GM18868 (cell line): ENCODE data around the gene SP7.
"Not testable (repeated sequence)": the region's sequence is repeated elsewhere in the genome, so short reads cannot be mapped to it uniquely, and the experiment has no call there.

ENCODE experiments used
- ATAC-seq: cut with Tn5 transposase; IDR thresholded peaks from one replicate; pipeline ENCODE4 v1.9.1; 2021; ENCODE audit warnings: mild to moderate bottlenecking, moderate library complexity; ENCODE audit not compliant: unreplicated experiment

SP7 gene

DNA sequence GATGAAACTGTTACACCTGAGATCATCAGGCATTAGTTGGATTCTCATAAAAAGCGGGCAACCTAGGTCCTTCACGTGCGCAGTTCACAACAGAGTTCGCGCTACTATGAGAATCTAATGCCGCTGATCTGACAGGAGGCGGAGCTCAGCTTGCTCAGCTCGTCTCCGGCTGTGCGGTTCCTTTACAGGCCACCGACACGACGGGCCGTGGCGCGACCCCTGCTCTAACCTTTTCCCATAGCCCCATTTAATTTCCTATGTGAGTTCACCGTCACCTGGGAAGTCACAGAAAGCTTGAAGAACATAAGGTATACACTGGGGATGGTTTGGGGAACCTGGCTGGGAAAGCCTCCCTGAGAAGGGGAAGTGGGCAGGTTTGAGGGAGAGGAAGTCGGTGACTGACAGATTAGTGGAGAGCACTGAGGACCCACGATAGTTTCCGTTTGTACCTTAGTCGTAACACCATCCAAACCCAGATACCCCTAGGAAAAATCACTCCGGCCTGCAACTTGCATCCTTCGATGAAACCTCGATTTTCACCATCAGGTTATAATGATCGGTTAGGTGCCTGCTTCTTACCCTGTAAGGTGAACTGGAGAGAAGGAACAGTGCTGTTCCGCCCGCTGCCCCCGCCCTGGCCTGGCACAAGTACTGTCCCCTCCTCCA is 11.9 kb downstream of the SP7 start:
- peak; percentile 15 for ATAC-seq

DNA sequence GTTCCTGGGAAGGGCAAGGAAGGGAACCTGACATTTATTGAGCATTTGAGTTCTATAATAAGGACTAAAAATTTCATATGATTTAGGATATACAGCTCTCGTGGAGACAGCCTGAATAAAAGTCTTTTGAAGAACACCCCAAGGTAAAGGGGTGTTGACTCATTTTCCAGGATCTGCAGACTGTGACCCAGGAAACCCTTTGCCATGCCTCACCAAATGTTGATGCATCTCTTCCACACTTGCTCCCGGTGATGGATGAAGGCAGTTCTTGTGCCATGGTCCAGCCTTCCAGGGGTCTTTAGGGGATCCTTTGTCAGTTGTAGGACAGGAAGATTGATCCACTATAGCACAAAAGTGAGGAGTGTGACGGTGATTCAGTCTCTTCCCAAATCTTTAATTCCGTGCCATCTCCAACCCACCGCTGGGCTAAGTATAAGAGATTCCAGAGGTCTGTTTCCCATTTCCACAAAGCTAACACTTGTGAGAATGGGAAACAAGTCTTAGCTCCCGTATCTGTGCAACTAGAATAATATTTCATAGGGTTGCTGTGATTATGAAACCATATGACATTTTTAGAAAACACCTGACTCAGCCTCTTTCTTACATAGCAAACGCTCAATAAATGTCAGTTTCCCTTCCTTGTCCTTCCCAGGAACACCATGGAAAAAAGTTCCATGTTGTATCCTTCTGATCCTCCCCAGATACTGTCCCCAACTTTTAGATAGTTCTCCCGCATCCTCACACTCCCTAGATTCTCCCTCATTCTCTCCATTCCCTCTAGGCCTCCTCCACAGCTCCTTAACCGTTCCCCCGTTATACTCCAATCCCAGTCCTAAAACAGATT is 15.6 kb downstream of the SP7 start:
- no peak for ATAC-seq

GRCh38 chr12:53313996-53314395 is 22.2 kb downstream of the SP7 start:
- peak; percentile 40 for ATAC-seq

DNA sequence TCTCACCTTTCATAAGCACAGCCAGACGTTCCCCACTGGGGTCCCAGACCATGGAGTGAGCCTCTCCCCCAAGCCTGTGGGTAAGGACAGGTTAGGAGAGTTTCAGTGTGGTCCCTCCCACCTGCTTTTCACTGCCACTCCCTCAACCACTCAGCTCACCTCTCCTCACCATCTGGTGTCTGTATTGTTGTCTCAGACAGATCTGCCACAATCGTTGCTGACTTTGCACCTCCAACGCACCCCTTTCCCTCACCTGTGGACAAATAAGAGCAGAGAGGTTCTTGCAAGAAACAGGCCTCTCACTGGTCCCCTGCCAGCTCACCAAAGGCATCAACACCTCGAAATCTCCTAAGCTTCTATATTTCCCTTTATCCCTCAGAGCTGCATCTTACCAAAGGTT is 27.9 kb downstream of the SP7 start:
- no peak for ATAC-seq

- ATAC-seq = no peak
These were observed 29.3 kb downstream of the SP7 start for GRCh38 chr12:53306826-53307225.

GRCh38 chr12:53302903-53303302 is 33.3 kb downstream of the SP7 start:
- ATAC-seq = no peak

DNA sequence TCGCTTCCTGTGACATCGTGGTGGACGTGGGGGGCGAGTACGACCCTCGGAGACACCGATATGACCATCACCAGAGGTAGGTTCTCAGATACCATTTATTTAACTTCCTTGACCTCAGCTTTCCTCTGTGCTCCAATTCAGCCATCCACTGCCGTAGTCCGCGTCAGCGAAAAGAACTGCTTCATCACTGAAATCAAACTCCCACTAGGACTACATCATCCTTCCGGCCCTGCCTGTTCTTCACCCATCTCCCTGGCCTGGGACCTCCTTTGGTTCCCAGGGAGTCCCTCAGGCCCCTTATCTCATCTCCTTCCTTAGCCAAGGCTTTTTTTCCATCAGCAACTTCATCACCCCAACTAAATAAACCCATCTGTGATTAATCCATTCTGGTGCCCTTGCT is 36.0 kb downstream of the SP7 start:
- ATAC-seq = no peak

DNA sequence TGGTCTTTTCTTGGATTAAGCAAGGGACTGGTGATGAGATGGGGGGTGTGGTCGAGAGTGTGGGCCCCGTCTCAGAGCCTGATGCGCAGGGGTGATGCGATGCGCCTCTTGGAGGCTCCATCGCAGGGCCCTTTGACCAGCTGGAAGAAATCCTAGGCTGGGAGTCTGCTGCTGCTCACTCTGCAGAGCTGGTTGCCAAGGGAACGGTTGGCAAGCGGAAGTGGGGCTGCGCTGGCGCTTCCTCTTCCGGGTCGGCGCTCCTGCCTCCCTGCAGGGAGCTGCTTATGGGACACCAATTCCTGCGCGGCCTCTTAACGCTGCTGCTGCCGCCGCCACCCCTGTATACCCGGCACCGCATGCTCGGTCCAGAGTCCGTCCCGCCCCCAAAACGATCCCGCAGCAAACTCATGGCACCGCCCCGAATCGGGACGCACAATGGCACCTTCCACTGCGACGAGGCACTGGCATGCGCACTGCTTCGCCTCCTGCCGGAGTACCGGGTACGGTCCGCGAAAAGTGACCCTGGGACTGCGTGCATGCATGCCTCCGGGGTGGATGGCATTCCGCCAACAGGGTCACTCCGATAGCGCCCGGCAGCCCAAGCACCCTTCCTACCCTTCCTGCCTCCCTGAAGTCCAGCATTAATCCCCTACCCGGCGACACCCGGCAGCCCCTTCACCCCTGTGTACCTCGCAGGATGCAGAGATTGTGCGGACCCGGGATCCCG is 36.5 kb downstream of the SP7 start, which contains the start of gene MYG1:
Gene MYG1, plus strand, starts transcription at position 242 of the 727 bp plus-strand sequence. Its CDS starts 43 bp downstream, at position 285.
- ATAC-seq = peak; percentile 76

DNA sequence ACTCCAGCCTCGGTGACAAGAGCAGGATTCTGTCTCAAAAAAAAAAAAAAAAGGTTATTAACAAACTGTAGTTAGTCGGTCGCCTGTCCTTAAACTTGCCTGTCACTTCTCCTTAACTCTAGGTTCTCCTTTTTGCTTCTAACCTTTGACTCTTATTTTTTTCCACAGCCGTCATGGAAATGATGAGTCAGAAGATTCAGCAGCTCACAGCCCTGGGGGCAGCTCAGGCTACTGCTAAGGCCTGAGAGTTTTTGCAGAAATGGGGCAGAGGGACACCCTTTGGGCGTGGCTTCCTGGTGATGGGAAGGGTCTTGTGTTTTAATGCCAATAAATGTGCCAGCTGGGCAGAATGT is 37.1 kb downstream of the SP7 start:
- ATAC-seq = no peak

GRCh38 chr12:53298164-53298563 is 38.0 kb downstream of the SP7 start:
- no peak for ATAC-seq

GRCh38 chr12:53297106-53297505 is 39.0 kb downstream of the SP7 start:
- ATAC-seq = not testable (repeated sequence)

- no peak for ATAC-seq
These were observed 40.3 kb downstream of the SP7 start for GRCh38 chr12:53295891-53296219.

GRCh38 chr12:53295070-53295890 is 40.9 kb downstream of the SP7 start, which contains the start of gene PFDN5:
PFDN5 (plus strand) TSS chr12:53295542; CDS start chr12:53295568, 26 bp downstream.
- peak; percentile 86 for ATAC-seq

DNA sequence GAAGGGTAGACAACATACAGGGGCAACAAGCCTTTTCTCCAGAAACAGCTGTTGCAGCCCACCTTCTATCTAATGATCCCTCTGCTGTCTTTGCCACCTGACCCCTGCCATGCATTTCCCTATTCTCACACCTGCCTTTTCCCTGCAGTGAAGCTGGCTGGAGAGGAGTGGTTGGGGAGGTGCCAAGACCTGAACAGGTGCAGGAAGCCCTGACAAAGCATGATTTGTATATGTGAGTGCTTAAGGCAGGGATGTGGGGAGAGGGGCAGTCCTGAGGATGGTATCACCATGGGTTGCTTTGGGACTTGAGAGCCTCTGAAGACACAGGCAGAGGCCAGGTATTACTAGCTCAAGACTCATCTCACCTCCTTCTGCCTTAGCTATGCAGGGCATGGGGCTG is 43.7 kb downstream of the SP7 start:
- no peak for ATAC-seq

GRCh38 chr12:53290661-53291060 is 45.5 kb downstream of the SP7 start:
- ATAC-seq = no peak

DNA sequence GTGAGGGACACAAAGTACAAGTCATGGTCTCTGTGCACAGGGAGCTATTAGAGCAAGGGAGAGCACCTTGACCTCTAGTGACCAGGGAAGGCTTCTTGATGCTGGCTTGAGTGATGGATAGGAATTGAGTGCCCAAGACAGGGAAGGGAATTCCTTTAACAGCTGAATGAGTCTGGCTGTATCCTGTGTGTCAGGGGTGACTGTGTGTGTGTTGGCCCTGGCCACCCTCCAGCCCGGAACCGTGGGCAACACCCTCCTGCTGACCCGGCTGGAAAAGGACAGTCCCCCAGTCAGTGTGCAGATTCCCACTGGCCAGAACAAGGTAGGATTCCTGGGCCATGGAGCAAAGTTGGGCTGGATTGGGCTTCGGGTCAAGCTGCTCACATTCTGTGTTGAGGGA is 46.3 kb downstream of the SP7 start:
- ATAC-seq = no peak

GRCh38 chr12:53288322-53288721 is 47.8 kb downstream of the SP7 start:
- ATAC-seq = no peak

DNA sequence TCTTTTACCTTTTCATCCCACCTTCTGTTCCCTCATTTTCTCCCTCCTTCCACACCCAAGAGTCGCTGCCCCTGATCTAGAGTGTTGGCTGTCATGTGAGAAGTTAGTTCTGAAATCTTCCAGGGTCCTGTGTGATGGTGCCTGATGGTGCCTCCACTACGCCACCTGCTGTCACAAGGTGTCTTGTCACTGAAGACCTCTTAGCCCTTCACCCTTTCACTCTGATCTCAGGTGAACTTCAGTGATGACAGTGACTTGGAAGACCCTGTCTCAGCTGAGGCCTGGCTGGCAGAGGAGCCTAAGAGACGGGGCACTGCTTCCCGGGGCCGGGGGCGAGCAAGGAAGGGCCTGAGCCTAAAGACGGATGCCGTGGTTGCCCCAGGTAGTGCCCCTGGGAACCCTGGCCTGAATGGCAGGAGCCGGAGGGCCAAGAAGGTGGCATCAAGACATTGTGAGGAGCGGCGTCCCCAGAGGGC is 48.4 kb downstream of the SP7 start:
- no peak for ATAC-seq

DNA sequence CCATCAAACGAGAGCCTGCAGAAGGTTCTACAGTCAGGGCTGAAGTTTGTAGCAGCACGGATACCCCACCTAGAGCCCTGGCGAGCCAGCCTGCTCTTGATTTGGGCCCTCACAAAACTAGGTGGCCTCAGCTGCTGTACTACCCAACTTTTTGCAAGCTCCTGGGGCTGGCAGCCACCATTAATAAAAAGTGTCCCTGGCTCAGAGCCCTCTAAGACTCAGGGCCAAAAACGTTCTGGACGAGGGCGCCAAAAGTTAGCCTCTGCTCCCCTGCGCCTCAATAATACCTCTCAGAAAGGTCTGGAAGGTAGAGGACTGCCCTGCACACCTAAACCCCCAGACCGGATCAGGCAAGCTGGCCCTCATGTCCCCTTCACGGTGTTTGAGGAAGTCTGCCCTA is 49.7 kb downstream of the SP7 start:
- no peak for ATAC-seq

- no peak for ATAC-seq
These were observed 56.2 kb downstream of the SP7 start for GRCh38 chr12:53279888-53280498.
